ENCODE measurements around the gene ADSL. TPM values are rescaled to one million over a fixed set of nuclear protein-coding genes. Genes with fewer than 3 reads are reported as not detected.

The ADSL gene
- total and polyA plus RNA-seq, 2 of the 8 experiments (the other 6 are each of a cell fraction or from before 2014, with no cell fraction given), result 197 to 218 TPM

DNA sequence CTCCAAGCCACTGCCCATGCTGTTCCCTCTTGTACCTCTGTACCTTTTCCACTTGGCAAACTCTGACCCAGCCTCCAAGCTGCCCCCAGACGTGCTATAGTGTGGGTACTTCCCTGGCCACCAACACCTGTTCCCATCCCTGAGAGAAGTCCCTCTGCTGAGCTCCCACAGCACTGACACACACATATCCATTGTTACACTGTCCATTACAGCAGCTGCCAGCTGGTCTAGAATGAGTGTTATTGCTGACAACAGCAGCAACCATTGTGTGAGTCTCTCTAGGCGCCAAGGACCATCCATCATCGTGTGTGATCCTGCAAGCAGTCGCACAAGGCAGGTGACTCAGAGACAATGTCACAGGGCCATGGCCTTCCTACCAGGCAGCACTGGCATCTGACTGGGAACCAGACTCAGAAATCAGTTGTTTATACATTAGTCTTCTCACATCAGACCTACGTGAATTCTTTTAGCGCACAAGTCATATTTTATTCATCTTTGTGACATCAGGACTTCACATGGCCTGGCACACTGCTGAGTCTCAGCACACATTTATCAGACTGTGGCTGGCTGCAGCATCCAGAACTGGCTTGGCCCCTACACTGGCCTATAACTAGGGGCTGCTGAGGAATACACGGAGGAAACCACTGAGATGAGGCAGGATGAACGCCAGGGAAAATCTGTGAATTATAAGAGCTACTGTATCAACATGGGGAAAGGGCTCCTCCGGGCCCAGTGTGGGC is 80.5 kb downstream of the ADSL start (continued):
- TF ChIP-seq SIN3A (conservative IDR thresholded peaks at IDR 0.05 in 1 of 2, IDR thresholded peaks at IDR 0.05 in 1 of 2; ENCODE audit: low read depth in 1 of 2, low read length in 2 of 2) (no peak), MAFK (IDR thresholded peaks at IDR 0.05; ENCODE audit: low read depth, low read length) (no peak), POLR2AphosphoS5 (IDR thresholded peaks at IDR 0.05; ENCODE audit: low read depth, low read length) (no peak), CEBPB (IDR thresholded peaks at IDR 0.05; ENCODE audit: low read depth, low read length) (no peak), RFX5 (IDR thresholded peaks at IDR 0.05; ENCODE audit: borderline replicate concordance, low read depth, low read length) (no peak), NRF1 (IDR thresholded peaks at IDR 0.05; ENCODE audit: low read depth, low read length) (no peak), POLR2A (IDR thresholded peaks at IDR 0.05; ENCODE audit: control extremely low read depth in 1 of 2, low read depth in 2 of 2, low read length in 2 of 2) (no peak), CREB1 (IDR thresholded peaks at IDR 0.05) (no peak), RNF2 (IDR thresholded peaks at IDR 0.05; ENCODE audit: borderline replicate concordance, low read depth, low read length, missing control alignments, poor library complexity, severe bottlenecking) (no peak)
- TF ChIP-seq, protein P1, sequence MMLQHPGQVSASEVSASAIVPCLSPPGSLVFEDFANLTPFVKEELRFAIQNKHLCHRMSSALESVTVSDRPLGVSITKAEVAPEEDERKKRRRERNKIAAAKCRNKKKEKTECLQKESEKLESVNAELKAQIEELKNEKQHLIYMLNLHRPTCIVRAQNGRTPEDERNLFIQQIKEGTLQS (IDR thresholded peaks at IDR 0.05; ENCODE audit: insufficient read depth, low read depth, low read length), result no peak

Measured in H1 (cell line).